CD4-positive, alpha-beta T cell treated with Interleukin-2 at 100 ng/mL for 4 hours (primary cell): ENCODE results near the gene TSN.

Source experiments
- DNase-seq: peaks from one replicate; pipeline ENCODE4 v3.0.0-alpha.2; 2020; ENCODE audit warnings: low spot score

TSN gene

GRCh38 chr2:121746071-121746578, 9.3 kb upstream of the TSN start:
- peak; percentile 19 for DNase-seq

GRCh38 chr2:121748202-121748601, 7.2 kb upstream of the TSN start:
- DNase-seq, result peak; percentile 11

GRCh38 chr2:121754851-121755236, 607 bp upstream of the TSN start:
- no peak for DNase-seq

GRCh38 chr2:121764681-121765228, 9.3 kb downstream of the TSN start:
- DNase-seq, result no peak

GRCh38 chr2:121766624-121767023, 11.2 kb downstream of the TSN start:
- no peak for DNase-seq

- DNase-seq, result no peak
Measured at GRCh38 chr2:121768143-121768755, 12.8 kb downstream of the TSN start.

GRCh38 chr2:121771976-121772742, 16.7 kb downstream of the TSN start:
- DNase-seq, result no peak

- DNase-seq, result no peak
Measured at GRCh38 chr2:121774235-121774634, 18.8 kb downstream of the TSN start.

- no peak for DNase-seq
Measured at GRCh38 chr2:121776361-121776760, 20.9 kb downstream of the TSN start.

- no peak for DNase-seq
Measured at GRCh38 chr2:121776885-121777698, 21.6 kb downstream of the TSN start.

GRCh38 chr2:121777699-121778058, 22.2 kb downstream of the TSN start:
- DNase-seq, result no peak

GRCh38 chr2:121778741-121779487, 23.5 kb downstream of the TSN start:
- DNase-seq, result no peak

GRCh38 chr2:121783180-121783579, 27.7 kb downstream of the TSN start:
- no peak for DNase-seq

GRCh38 chr2:121788685-121789084, 33.2 kb downstream of the TSN start:
- no peak for DNase-seq

- DNase-seq, result no peak
Measured at GRCh38 chr2:121790276-121790956, 35.0 kb downstream of the TSN start.

- DNase-seq, result no peak
Measured at GRCh38 chr2:121791290-121791689, 35.8 kb downstream of the TSN start.

GRCh38 chr2:121791801-121792221, 36.4 kb downstream of the TSN start:
- no peak for DNase-seq

- DNase-seq, result no peak
Measured at GRCh38 chr2:121793816-121794215, 38.4 kb downstream of the TSN start.

- no peak for DNase-seq
Measured at GRCh38 chr2:121794233-121794632, 38.8 kb downstream of the TSN start.

GRCh38 chr2:121796239-121796638, 40.8 kb downstream of the TSN start:
- no peak for DNase-seq

- no peak for DNase-seq
Measured at GRCh38 chr2:121798617-121799016, 43.2 kb downstream of the TSN start.
